ENCODE data around the gene BLTP2.
"Not testable (repeated sequence)": the region's sequence is repeated elsewhere in the genome, so short reads cannot be mapped to it uniquely, and the experiment has no call there.

The BLTP2 gene

DNA sequence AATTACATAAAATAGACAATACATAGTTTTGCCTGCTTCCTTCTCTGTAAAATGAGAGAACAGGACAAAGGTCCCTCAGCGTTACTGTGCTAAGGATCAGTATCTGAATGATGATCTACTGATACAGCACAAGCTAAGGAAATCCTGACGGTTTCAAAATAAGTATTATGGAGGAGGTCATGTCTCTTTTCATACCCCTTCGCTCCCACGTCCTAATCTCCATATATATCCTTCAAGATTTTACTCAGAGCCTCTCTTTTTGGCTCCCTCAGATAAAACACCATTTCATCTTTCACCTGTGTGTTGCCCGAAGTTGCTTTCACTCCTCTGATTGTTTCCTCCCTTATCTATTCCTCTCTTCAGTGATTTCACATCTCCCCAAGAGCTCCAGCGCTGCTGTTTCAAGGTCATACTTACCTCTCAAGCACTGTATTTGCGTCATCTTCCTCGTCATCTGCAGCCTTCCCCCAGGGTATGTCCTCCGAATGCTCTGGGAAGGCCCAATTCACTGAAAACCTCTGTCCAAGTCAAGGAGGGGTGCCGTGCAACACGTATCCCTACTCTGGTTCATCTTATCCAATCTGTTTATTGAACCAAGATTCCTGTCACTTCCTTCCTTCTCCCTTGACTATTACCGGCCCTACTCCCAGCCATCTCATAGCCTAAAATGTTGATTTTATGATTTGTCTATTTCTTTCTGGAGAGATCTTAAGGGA is 1.2 kb upstream of the BLTP2 start:
- DNase-seq (ENCODE audit: low read depth) = no peak

- DNase-seq (ENCODE audit: low read depth) = no peak
Measured at GRCh38 chr17:28645576-28645939, 600 bp upstream of the BLTP2 start.

DNA sequence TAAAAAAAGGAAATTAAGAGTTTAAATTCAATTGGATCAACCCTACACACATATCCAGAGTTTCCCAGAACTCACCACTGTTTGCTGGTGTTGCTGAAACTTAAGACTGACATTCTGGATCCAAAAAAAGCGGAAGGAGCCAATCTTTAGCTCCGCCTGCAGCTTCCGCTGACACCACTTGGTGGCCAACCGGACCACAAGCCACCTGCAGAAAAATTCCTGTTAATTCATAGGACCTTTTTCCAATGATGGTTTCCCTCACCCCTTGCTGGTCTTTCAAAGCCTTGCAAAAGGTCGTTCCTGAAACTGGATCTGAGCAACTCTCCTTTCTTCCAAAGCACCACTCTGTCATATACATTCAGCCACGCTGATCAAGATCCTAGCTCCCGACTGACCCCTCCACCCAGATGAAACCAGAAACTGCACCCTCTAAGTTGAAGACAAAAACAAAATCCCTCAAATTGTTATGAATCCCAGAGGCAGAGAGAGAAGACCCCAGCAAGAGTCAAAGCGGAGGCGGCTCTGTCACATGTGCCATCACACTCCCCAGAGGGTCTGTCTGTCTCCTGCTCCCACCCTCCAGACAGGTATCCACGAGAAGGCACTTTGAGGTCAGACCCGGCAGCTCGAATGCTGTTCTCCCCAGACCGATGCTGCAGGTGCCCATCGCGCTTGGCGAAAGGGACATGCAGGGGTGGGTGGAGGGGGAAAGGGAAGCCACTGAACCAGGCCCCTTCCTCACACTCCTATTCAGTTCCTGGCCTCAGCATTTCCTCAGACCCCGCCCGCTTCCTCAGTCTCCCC is 773 bp downstream of the BLTP2 start:
- DNase-seq (ENCODE audit: low read depth) = no peak

- DNase-seq (ENCODE audit: low read depth) = no peak
Measured at GRCh38 chr17:28641579-28641978, 3.4 kb downstream of the BLTP2 start.

DNA sequence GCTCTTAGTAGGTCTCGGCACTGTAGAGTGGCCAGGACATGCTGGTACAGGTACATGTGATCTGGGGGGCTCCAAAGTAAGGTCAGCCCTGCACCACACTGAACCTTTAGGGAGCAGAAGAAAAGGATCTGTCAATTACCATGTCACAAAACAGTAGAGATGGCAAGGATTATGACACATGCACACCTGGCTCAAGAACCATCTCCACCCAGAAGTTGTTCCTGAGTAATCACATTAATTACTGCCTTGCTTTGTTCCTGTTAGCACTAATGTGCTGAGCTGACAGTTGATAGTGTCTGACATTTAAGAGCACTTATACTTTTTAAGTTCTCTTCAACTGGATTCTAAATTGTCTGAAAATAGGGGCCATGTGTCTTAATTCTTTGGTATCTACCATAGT is 9.5 kb downstream of the BLTP2 start:
- DNase-seq (ENCODE audit: low read depth) = no peak

GRCh38 chr17:28634206-28634865 is 10.6 kb downstream of the BLTP2 start:
- no peak for DNase-seq (ENCODE audit: low read depth)

GRCh38 chr17:28626818-28627217 is 18.1 kb downstream of the BLTP2 start:
- no peak for DNase-seq (ENCODE audit: low read depth)

DNA sequence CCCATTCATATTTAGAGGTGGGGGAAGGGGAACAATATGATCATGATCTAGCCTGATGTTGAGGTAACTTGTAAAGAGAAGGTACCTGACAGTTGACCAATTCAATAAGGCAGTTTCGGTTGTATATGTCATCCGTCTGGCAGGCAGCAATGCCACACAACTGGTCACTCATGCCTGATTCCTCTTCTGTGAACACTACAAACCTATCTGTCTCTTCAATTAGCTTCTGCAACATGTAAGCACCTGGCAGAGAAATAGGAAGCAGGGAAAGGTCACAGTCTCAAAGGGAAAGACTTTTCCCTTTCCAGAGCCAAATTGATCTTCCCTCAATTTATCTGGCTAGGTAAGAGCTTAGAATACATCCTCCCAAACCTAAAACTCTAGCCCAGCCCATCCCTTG is 20.8 kb downstream of the BLTP2 start:
- no peak for DNase-seq (ENCODE audit: low read depth)

DNA sequence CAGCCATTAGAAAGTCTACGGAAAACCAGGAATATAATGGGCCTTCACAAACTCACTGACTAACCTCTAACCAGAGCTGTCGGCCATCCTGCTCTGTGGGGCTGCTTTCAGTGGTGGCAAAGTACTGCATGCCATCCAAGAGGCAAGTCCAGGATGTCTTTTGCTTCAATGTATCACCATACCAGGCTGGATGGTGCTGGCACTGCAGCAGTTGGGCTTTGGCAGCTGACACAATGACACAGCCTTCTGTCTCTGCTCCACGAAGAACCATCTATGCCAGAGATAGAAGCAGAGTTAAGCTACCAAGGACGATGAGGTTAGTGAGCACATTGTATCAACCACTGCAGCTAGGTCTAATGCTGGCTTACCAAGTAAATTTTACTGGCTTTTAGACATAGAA is 21.3 kb downstream of the BLTP2 start:
- DNase-seq (ENCODE audit: low read depth) = no peak

DNA sequence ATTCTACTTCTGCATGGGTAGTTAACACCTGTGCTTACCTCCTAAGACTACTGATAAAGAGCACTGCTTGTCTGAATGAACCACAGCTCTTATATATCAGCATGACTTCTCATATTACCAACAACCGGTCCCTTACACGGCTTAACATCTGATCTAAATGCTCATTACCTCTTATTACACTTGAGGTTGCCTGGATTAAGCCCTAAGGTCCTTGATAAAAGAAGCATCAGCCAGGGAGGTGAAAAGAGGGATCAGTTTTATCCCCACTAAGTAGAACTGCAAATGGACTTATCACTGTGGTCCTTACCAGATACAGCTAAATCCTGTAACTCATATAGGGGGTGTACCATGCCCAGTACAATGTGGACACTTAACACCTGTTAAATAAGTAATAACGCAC is 22.8 kb downstream of the BLTP2 start:
- DNase-seq (ENCODE audit: low read depth) = no peak

GRCh38 chr17:28620010-28620409 is 24.9 kb downstream of the BLTP2 start:
- no peak for DNase-seq (ENCODE audit: low read depth)

GRCh38 chr17:28618464-28618863 is 26.5 kb downstream of the BLTP2 start:
- no peak for DNase-seq (ENCODE audit: low read depth)

GRCh38 chr17:28616281-28616680 is 28.7 kb downstream of the BLTP2 start:
- DNase-seq (ENCODE audit: low read depth) = no peak

DNA sequence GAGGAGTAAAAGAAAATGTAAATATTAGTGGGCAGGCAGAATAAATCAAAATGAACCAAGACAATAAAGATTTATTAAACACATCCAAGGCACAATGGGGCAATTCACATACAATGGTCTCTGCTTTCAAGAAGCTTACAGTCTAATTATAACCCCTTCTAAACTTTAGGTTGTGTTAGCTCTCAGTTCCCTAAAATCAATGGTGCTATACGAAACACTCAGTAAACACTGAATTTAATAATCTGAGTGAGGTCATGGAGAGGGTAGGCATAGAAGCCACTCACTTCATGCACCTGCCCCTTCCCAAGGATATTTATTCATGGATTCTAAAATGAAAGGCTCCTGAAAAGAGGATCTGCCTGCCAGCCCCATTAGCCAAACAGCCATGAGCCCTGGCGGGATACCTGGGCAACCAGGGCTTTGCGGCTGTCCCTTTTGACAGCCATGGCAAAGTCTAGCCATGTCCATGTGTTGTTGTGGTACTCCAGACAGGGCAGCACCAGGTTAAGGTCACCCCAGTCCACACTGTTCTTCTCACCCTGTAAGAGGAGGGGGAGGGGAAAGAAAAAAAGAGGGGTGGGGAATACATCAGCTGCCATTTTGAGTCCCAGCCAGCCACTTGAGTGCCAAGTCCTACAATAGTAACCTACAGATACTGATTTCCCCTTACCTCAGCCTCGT is 29.6 kb downstream of the BLTP2 start:
- no peak for DNase-seq (ENCODE audit: low read depth)

GRCh38 chr17:28613931-28614381 is 31.0 kb downstream of the BLTP2 start, which contains the start of gene RSKR:
TSS of gene RSKR (minus strand) at chr17:28614185. CDS start at chr17:28614161, 24 bp downstream.
- DNase-seq (ENCODE audit: low read depth) = no peak

GRCh38 chr17:28612936-28613872 is 31.8 kb downstream of the BLTP2 start:
- peak; percentile 30 for DNase-seq (ENCODE audit: low read depth)

DNA sequence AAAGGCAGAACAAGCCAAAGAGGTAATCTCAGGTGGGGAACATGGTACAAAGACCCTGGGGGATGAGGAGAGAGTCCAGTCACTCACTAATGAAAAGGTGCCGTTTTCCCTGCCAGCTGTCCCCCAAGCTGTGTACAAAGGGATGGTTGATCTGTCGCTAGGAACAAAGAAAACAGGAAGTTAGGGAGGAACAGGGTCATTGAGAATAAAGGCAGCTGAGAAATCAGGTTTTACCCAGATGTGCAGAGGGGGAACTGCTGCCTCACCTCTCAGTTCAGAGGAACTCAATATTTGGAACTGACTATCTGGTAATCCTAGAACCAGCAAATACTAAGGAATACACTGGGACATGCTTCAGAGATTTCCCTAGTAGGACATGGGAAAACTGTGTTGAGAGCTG is 32.4 kb downstream of the BLTP2 start:
- DNase-seq (ENCODE audit: low read depth) = no peak

DNA sequence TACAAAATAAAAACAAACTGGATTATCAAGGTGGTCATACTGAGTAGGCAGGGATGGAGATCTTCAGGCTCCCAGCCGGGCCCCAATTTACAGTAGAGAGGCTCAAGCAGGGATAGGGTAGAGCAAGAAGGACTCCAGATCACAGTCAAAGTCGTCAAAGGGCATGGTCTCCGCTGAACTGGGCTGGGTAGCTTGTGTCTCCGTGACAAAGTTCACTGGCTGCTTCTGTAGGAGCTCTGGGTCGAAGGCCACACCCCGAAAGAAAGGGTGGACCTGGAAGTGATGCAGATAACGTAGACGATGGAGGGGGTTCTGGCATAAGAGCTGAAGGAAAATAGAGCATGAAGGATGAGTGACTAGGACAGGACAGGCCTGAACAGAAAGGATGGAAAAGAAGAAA is 34.6 kb downstream of the BLTP2 start:
- no peak for DNase-seq (ENCODE audit: low read depth)

GRCh38 chr17:28604031-28604430 is 40.9 kb downstream of the BLTP2 start:
- not testable (repeated sequence) for DNase-seq (ENCODE audit: low read depth)

GRCh38 chr17:28599311-28600184 is 45.4 kb downstream of the BLTP2 start:
- peak; percentile 54 for DNase-seq (ENCODE audit: low read depth)

Data from T follicular helper cell (primary cell).